NB4 (cell line): ENCODE results near the gene ASTN1.

Source experiments
- MYC ChIP-seq: IDR thresholded peaks from 2 replicates; pipeline ENCODE4 v1.6.1; 2011; ENCODE audit warnings: low read depth, low read length
- POLR2A ChIP-seq: IDR thresholded peaks from 2 replicates; pipeline ENCODE4 v1.6.1; 2011; ENCODE audit warnings: mild to moderate bottlenecking; ENCODE audit not compliant: insufficient read length; ENCODE audit errors: extremely low read depth
- TF ChIP-seq, protein P1 (sequence below): IDR thresholded peaks from 2 replicates; pipeline ENCODE4 v1.6.1; 2011; ENCODE audit warnings: low read depth, low read length
- TF ChIP-seq, protein P2 (sequence below): IDR thresholded peaks from one replicate; pipeline ENCODE4 v1.5.1; 2012; ENCODE audit warnings: low read depth, low read length

DNA sequence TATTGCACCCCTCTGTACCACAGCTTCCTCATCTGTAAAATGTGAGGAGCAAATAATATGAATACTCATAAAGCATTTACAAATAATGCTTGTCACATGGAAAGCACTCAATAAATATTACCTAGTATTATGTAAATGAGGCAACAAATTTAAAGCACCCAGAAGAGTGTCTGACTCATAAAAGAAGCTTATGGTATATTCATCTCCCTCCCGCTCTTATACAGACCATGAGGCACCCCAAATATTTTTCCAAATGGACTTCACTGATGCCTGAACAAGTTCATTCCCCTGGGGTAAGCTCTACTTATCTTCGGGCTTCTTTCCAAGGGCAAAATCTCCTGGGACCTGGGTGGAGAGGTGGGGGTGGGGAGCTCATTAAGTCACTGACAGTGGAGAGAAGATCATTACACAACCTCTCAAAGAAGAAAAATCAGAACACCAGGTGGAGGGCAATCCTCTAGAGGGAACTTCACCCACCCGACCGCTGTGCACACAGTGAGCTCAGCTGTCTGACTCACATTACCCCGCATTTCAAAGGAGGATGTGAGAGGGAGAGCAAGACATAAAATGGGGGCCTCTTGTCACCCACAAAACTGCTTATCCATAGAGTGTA is 166.2 kb downstream of the ASTN1 start:
- TF ChIP-seq, protein P1, sequence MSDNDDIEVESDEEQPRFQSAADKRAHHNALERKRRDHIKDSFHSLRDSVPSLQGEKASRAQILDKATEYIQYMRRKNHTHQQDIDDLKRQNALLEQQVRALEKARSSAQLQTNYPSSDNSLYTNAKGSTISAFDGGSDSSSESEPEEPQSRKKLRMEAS, result no peak
- TF ChIP-seq, protein P2, sequence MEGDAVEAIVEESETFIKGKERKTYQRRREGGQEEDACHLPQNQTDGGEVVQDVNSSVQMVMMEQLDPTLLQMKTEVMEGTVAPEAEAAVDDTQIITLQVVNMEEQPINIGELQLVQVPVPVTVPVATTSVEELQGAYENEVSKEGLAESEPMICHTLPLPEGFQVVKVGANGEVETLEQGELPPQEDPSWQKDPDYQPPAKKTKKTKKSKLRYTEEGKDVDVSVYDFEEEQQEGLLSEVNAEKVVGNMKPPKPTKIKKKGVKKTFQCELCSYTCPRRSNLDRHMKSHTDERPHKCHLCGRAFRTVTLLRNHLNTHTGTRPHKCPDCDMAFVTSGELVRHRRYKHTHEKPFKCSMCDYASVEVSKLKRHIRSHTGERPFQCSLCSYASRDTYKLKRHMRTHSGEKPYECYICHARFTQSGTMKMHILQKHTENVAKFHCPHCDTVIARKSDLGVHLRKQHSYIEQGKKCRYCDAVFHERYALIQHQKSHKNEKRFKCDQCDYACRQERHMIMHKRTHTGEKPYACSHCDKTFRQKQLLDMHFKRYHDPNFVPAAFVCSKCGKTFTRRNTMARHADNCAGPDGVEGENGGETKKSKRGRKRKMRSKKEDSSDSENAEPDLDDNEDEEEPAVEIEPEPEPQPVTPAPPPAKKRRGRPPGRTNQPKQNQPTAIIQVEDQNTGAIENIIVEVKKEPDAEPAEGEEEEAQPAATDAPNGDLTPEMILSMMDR, result no peak
- TF ChIP-seq POLR2A (no peak), MYC (no peak)
